ENCODE data around the gene CDK9.
"Not testable (repeated sequence)": the region's sequence is repeated elsewhere in the genome, so short reads cannot be mapped to it uniquely, and the experiment has no call there.

Gene CDK9

GRCh38 chr9:127785933-127786772 is at the start of gene CDK9:
TSS of gene CDK9 (plus strand) at chr9:127786034. CDS start at chr9:127786149, 115 bp downstream.
- DNase-seq = peak; percentile 85

GRCh38 chr9:127738666-127739065 is 47.2 kb upstream of the CDK9 start:
- no peak for DNase-seq

- DNase-seq = no peak
Measured at GRCh38 chr9:127739614-127740330, 46.1 kb upstream of the CDK9 start.

GRCh38 chr9:127741831-127742434 is 43.9 kb upstream of the CDK9 start:
- peak; percentile 52 to 67 for DNase-seq

- no peak for DNase-seq
Measured at GRCh38 chr9:127742435-127743088, 43.3 kb upstream of the CDK9 start.

GRCh38 chr9:127744398-127745110 is 41.3 kb upstream of the CDK9 start:
- DNase-seq = no peak

- no peak for DNase-seq
Measured at GRCh38 chr9:127746959-127747569, 38.8 kb upstream of the CDK9 start.

GRCh38 chr9:127749090-127749787 is 36.6 kb upstream of the CDK9 start:
- DNase-seq = no peak

- no peak for DNase-seq
Measured at GRCh38 chr9:127751269-127752054, 34.4 kb upstream of the CDK9 start.

- DNase-seq = no peak
Measured at GRCh38 chr9:127753148-127753547, 32.7 kb upstream of the CDK9 start.

GRCh38 chr9:127753622-127754021 is 32.2 kb upstream of the CDK9 start:
- no peak for DNase-seq

- DNase-seq = peak in 1 of 2 donors; percentile 19
Measured at GRCh38 chr9:127754099-127755060, 31.5 kb upstream of the CDK9 start.

- no peak for DNase-seq
Measured at GRCh38 chr9:127755061-127756060, 30.5 kb upstream of the CDK9 start.

- no peak for DNase-seq
Measured at GRCh38 chr9:127756233-127756632, 29.6 kb upstream of the CDK9 start.

GRCh38 chr9:127756776-127757175 is 29.1 kb upstream of the CDK9 start:
- not testable (repeated sequence) for DNase-seq

- no peak for DNase-seq
Measured at GRCh38 chr9:127758843-127759242, 27.0 kb upstream of the CDK9 start.

- no peak for DNase-seq
Measured at GRCh38 chr9:127761061-127761460, 24.8 kb upstream of the CDK9 start.

GRCh38 chr9:127761491-127761956 is 24.3 kb upstream of the CDK9 start:
- DNase-seq = no peak
